GM12874 (cell line): ENCODE measurements around the gene MAP1S.

Experiments used
- CTCF ChIP-seq: IDR thresholded peaks from 2 replicates; pipeline ENCODE4 v1.5.1; 2011; ENCODE audit warnings: low read depth, mild to moderate bottlenecking, control low read depth, low read length, moderate library complexity; ENCODE audit not compliant: insufficient read depth

Gene MAP1S

GRCh38 chr19:17680230-17680722 is 39.0 kb upstream of the MAP1S start:
- no peak for TF ChIP-seq CTCF

DNA sequence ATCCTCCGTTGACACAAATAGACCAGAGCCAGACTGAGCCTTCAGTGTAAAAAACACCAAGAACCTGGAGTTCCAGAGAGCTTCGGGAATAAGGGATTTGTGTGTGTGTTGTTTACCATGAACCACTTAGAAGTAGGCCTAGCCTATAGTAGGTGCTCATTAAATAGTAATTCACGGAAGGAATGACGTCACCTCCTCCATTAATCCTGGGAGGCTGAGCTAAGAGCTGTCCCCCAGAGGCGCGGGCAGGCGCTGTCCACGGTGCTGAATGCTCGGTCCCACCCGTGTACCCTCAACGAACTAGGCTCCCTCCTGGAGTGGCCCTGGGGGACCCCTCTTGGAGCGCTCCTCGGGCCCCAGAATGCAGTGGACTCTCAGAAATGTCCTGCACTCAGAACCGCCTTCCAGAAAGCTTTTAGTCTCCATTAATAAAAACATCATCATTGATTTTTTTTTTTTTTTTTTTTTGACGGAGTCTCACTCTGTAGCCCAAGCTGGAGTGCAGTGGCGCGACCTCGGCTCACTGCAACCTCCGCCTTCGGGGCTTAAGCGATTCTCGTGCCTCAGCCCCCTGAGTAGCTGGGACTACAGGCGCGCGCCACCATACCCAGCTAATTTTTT is 37.7 kb upstream of the MAP1S start:
- TF ChIP-seq CTCF = no peak

GRCh38 chr19:17682273-17682672 is 37.0 kb upstream of the MAP1S start:
- no peak for TF ChIP-seq CTCF

DNA sequence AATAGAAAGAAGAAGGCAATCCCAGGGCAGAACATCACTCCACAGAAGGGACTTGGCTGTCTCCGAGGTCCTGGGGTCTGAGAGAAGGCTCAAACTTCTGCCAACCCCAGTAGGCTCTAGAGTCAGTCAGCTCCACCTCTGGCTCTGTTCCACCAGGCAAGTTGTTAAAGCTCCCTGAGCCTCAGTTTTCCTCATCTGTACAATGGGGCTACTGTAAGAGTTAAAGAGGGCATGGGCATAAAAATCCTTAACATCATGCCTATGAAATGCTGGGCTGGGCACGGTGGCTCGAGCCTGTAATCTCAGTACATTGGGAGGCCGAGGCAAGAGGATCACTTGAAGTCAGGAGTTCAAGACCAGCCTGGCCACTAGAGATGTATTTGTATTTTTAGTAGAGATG is 36.2 kb upstream of the MAP1S start:
- no peak for TF ChIP-seq CTCF

GRCh38 chr19:17684256-17684655 is 35.0 kb upstream of the MAP1S start:
- TF ChIP-seq CTCF = no peak

DNA sequence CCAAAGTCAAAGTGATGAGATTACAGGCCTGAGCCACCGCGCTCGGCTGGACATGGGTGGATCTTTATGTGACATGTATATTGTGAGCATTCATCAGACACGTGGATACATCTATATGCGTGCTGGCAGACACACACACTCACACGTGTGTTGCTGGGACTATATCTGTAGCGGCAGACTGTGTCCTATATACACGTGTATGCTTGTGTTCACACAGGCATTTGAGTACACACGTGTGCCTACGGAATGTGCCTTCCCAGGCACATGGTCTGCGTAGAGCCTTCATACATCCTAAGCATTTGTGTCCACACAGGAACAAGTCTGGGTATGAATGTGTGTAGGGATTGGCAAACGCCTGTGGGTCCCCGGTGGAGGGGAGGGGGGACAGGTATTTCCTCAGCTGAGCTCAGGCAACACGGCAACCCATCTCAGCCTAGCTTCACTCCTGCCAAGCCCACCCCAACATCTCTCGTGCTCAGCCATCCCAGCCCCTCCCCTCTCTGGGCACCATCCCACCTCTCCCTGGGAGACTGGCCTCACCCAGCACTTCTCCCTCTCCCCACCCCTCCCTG is 33.7 kb upstream of the MAP1S start:
- no peak for TF ChIP-seq CTCF

DNA sequence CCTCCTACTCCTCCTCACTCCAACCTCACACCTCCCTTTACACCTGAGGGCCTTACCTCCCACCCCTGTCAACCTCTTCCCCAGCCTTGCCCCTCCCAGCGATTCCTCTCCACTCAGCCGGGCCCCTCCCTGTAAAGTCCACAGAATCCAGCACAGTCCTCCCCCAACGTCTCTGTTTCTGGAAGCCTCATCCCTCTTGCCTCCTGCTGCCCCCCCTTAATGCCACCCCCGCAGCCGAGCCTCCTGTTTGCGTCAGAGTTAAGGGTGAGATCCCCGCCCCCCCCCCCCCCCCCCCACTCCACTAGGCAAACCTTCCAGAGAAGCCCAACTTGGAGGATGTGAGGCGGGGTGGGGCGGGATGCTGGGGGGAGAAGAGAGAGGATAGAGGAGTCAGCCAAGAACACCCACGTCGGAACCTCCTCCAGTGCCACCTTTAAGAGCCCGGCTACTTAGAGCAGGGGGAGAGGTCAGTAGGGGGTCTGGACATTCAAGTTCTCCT is 33.2 kb upstream of the MAP1S start:
- TF ChIP-seq CTCF = no peak
